HL-60 (cell line): ENCODE measurements around the gene NUP62.
A peak's percentile ranks its signal among the peaks of the same experiment; 100 is the strongest.

Experiments used
- DNase-seq, 2 experiments: peaks; one replicate each; pipeline ENCODE4 v3.0.0-alpha.2; 2010 to 2020; ENCODE audit warnings: low read depth in 1 of 2, low spot score in 1 of 2
- H3K27ac ChIP-seq: fragments of 250-450 bp; sonication (Bioruptor Pico); replicated peaks from 2 replicates; pipeline ENCODE4 v1.5.1; 2020; ENCODE audit warnings: mild to moderate bottlenecking, moderate library complexity
- H3K27me3 ChIP-seq: fragments of 250-450 bp; sonication (Bioruptor Pico); 2 replicates; pipeline ENCODE4 v1.5.1; 2021; ENCODE audit warnings: mild to moderate bottlenecking, moderate library complexity; ENCODE audit not compliant: insufficient read depth, poor library complexity, severe bottlenecking
- H3K4me3 ChIP-seq: replicated peaks from 2 replicates; pipeline ENCODE4 v1.5.1; 2011; ENCODE audit warnings: mild to moderate bottlenecking, control low read depth, low read length; ENCODE audit not compliant: insufficient read depth
- CTCF ChIP-seq: IDR thresholded peaks from one replicate; pipeline ENCODE4 v1.5.1; 2011; ENCODE audit warnings: low read length, control low read depth, inconsistent platforms; ENCODE audit not compliant: insufficient read depth
- GABPA ChIP-seq: IDR thresholded peaks from 2 replicates; pipeline ENCODE4 v1.6.1; 2012; ENCODE audit warnings: low read depth
- POLR2AphosphoS5 ChIP-seq: IDR thresholded peaks from 2 replicates; pipeline ENCODE4 v1.6.1; 2012; ENCODE audit warnings: low read depth
- REST ChIP-seq: IDR thresholded peaks from 2 replicates; pipeline ENCODE4 v1.6.1; 2012; ENCODE audit warnings: low read depth; ENCODE audit not compliant: insufficient replicate concordance
- SPI1 ChIP-seq: IDR thresholded peaks from 2 replicates; pipeline ENCODE4 v1.6.1; 2012; ENCODE audit warnings: low read depth, mild to moderate bottlenecking, borderline replicate concordance

NUP62 gene

GRCh38 chr19:49936549-49936948, 7.2 kb upstream of the NUP62 start:
- Histone ChIP-seq H3K4me3 (no peak overlapping the region), H3K27me3 (no peaks in the 10 kb centered on the region), H3K27ac (no peak overlapping the region)
- TF ChIP-seq REST: no peak
- no peak for DNase-seq

- no peak for DNase-seq
- Histone ChIP-seq H3K27me3 (no peaks in the 10 kb centered on the region), H3K27ac (no peak overlapping the region), H3K4me3 (no peak overlapping the region)
- peak; percentile 81 for TF ChIP-seq POLR2AphosphoS5
- TF ChIP-seq GABPA: no peak
- TF ChIP-seq CTCF: no peak
- no peak for TF ChIP-seq SPI1
- no peak for TF ChIP-seq REST
These were observed 4.3 kb upstream of the NUP62 start for GRCh38 chr19:49933643-49934042.

- H3K4me3 ChIP-seq: no peak overlapping the region
- no peak for DNase-seq
- no peak overlapping the region for H3K27ac ChIP-seq
- no peaks in the 10 kb centered on the region for H3K27me3 ChIP-seq
- TF ChIP-seq REST (no peak), POLR2AphosphoS5 (no peak; the same call in 1 of the 2 replicates), SPI1 (no peak), GABPA (no peak), CTCF (no peak)
These were observed 3.4 kb upstream of the NUP62 start for GRCh38 chr19:49932731-49933131.

- no peak overlapping the region for H3K27ac ChIP-seq
- H3K4me3 ChIP-seq: no peak overlapping the region
- TF ChIP-seq CTCF (no peak), SPI1 (no peak), POLR2AphosphoS5 (no peak), REST (no peak), GABPA (no peak)
- no peak for DNase-seq
- H3K27me3 ChIP-seq: no peaks in the 10 kb centered on the region
These were observed 2.7 kb upstream of the NUP62 start for GRCh38 chr19:49932041-49932451.
